HG03064 (cell line): ENCODE data around the gene SGSM1.

ENCODE experiments used
- ATAC-seq: cut with Tn5 transposase; IDR thresholded peaks from one replicate; pipeline ENCODE4 v1.9.1; 2021; ENCODE audit warnings: low read depth; ENCODE audit not compliant: unreplicated experiment

SGSM1 gene

DNA sequence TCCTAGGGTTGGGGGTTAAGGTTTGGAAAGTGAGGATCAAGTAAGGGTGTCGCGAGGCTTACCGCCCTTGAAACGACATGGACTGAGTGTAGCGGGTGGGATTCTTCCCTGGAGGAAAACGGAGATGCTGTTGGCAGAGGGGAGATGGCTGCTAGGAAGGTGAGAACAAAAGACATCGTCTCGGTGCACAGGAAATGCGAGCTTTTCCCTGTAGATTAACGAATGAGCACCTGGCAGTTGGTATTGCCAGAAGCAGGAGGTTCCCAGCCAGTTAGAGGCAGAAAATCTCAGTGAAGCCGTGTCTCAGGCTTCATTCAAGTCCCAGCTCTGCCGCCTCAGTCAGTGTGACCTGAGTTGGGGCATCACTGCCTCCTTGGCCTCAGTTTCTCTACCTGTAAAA, 141.9 kb downstream of the SGSM1 start:
- ATAC-seq: no peak

DNA sequence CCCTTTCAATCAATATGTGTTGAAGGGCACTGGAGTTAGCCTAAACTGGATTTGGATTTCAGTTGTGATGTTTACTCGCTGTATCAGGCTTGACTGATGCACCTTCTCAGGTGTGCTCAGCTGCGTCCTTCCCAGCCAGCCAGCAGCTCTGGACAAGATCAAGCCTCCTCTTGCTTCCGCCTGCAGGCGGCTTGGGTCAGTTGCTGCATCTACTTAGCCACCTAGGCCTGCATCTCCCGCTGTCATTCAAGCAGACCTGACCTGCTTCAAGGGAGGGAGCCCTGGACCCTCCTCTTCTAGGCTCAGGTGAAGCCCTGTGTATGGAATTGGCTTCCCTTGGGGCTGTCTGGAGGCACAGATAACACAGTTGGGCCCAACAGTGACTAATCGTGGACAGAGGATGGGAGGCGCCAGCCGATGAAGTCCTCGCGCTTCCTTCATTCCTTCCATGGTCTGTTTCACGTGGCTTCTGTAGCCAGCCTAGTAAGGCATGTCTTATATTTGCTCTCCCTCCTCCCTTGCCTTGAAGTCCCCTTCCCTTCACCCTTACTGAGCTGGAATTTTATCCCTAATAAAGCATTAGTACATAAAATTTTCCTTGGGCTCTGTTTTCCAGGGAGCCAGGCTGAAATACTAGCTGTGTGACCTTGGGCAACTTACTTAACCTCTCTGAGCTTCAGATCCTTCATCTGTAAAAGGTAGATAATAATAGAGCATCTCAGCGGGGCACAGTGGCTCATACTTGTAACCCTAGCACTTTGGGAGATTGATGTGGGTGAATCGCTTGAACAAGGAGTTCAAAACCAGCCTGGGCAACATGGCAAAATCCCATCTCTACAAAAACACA, 142.6 kb downstream of the SGSM1 start:
- no peak for ATAC-seq

DNA sequence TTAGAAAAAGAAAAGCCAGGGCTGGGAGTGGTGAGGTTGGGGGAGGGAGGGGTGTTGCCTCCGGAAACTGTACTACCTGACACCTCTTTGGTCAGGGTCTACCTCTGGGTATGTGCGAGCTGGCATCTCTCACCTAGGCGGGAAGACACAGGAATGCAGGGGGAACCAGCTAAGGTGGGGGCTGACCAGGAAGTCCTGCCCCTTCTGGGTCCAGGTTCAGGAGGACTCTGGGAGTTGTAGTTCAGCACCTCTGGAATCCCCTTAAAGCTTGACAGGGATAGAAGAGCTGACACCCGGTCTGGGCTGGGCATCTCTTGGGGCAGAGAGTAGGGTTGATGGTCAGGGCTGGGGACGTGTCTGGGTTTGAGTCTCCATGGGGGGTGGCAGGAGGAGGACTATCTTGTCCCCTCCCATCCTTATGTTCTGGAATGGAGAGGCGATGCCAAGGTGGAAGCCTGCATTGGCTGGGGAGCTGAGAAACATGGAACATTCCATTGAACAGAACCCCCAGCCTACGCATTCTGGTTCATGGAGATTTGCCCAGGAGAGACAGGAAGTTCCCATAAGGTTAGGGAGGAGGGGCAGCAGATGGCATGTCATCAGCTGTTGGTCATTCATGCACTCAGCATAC, 144.4 kb downstream of the SGSM1 start:
- no peak for ATAC-seq

DNA sequence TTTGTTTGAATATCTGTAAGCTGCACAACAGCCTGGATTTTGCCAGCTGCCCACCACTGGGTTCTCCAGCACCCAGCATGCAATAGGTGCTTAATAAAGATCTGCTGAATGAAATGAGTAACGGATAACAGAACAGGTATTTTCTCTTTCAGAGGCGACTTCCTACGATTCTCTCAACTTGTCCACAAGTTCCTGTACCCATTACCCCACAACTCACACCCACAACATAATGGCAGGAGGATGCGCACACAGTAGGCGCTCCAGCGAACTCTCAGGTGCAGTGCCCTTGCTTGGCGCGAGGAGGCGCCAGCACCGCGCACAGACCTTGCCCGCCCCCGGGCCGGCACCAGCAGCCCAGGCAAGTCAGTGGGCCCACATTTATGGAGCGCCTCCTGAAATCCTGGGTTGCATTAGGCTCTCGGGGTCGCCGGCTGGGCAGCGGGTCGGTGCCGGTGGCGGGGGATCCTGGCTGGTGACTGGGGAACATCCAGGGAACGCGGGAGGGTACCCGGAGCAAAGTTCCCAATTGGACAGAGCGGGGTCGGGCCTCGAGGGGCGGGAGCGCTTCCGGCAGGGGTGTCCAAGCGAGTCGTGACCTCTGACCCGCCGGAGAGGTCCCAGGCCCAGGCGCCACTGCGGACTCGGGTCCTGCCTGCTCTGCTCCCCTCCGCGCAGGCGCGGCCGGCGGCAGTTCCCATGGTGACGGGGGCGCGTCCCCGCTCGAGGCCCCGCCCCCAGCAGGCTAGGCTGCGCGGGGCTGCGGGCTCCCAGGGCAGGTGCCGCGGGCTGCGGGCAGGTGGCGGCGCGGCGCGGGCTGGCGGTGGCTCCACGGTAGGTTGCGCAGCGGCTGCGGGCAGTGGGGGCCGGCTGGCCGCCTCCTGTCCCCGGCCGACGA, 146.2 kb downstream of the SGSM1 start, which contains the start of gene KIAA1671:
KIAA1671 (plus strand) TSS at position 775 of the 895 bp plus-strand sequence. CDS start 75,284 bp downstream, outside the sequence.
- ATAC-seq: peak; percentile 72

DNA sequence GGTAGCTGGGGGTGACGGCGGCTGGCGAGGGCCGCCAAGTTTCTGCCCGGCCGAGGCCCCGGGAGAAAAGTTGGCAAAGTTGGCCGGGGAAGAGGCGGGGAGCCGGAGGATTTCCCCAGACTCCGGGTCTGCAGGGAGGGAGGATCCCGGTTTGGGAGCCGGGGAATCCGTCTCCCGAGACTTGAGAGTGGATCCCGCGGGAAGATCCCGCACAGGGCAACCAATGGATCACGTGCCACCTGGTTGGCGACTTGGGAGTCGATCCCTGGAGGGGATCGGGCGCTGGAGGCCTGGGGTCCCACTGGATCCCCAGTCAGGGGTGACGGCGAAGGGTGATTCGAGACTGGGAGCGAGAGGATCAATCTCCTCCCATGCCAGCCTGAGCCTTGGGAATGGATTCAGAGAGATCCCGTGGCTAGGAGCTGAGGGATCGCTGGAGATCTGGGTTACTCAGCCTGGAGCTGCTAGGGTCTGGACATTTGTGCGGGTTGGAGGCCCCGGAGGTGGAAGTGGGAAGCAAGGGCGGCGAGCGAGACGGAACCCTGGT, 146.9 kb downstream of the SGSM1 start:
- no peak for ATAC-seq

DNA sequence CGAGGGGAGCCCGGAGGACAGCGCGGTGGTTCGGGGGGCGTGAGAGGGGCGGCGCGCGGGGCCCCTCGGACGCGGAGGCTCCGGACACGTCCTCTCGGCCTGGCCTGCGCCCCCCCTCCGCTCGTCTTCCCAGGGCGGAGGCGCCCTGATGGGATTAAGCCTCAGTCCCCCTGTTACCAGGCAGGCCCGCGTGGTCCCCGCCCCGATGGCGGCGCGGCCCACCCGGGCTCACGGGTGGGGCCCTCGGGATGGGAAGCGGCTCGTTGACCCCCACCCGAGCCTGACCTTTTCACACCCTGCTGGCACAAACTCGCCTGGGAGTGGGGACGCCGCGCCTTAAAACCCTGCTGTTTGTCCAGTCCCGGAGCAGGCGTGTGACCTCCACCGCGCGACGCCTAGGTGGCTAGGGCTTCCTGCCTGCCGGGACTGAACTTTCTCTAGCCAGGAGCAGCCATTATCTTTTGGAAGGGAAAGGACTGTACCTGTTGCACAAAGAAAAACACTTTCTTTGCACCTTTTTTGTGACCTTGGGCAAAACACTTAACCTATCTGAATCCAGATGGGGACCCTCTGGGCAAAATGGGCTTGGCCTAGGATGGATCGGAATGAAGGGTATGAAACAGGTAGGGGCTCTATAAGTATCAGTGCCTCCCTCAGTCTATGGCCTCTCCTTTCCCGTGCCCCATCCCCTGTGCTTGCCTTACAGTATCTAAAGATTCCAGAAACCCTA, 147.5 kb downstream of the SGSM1 start:
- ATAC-seq: no peak

DNA sequence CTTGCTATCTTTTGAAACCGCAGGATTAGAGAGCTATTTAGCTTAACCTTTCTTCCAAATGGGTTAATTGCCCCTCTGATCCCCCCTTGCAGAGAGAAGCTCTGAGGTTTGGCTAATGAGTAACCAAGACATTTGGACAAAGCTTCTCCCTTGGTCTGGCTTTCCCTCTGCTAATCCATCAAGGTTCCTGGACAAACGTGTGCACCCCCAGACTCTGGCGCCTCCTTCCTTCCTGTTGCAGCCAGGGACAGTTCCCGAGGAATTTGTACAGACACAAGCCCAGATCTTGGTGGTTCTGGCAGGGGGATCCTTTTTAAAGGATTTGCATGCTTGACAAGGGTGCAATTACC, 148.1 kb downstream of the SGSM1 start:
- no peak for ATAC-seq

DNA sequence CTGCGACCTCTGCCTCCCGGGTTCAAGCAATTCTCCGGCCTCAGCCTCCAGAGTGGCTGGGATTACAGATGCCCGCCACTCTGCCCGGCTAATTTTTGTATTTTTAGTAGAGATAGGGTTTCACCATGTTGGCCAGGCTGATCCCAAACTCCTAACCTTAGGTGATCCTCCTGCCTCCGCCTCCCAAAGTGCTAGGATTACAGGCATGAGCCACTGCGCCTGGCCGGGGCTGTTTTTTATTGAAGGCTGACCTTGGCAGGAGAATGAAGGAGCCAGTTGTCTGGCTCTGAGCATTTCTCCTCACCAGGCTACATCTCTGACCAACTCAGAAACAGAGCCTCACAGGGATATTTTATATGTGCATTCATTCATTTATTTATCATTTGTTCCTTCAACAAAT, 148.8 kb downstream of the SGSM1 start:
- no peak for ATAC-seq

DNA sequence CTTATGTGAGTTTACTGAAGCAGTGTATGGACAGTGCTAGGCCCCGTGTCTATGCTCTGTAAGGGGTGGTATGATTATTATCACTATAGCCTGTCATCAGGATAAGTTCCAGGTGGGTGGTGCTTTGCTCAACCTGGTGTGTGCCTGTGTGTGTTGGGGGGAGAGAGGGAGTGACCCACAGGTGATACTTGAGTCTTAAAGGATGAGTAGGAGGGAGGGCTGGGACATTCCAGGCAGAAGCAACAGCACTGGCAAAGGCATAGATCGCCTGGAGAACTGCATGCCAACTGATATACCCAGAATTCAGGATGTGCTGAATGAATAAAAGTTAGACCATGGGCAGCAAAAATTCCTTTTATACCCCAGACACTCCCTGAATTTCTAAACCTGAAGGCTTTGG, 151.0 kb downstream of the SGSM1 start:
- no peak for ATAC-seq

DNA sequence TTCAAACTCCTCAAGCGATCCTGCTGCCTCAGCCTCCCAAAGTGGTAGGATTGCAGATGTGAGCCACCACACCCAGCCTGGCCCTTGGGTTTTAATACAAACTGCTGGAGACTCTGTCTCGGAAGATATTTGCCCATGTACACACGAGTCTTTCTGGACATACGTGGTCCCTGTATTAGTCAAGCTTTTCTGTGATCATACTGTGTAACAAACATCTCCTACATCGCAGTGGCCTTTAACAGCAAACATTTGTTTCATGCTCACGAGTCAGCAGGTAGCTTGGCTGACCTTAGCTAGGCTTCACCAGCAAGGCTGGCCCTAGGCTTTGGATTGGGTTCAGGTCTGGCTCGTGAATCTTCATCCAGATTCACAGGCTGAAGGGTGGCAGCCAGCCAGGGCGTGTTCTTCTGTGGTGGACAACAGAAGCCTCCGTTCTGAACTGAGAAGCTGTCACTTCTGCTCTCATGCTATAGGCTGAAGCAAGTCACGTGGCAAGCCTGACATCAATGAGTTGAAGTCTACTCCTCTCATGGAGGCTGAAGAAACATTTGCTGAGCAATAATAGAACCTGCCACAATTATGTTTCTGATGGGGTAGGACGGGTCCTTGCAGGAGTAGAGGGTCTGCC, 155.3 kb downstream of the SGSM1 start:
- ATAC-seq: no peak

DNA sequence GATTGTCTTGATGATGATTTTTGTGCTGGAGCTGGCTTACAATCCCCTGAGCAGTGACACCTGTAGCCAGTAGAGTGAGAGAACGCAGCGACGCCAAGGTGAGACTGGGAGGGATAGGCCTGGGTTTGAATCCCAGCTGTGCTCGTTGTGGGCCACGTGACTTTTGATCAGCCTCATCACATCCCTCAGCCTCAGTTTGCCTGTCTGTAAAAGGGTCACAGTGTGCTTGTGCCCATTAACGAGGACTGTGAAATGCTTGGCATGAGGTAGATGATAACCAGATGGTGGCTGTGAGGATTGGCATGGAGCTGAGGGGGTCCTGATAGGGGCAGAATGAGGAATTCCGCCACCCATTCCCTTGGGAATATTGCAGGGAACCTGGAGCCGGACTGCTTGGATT, 156.1 kb downstream of the SGSM1 start:
- no peak for ATAC-seq

DNA sequence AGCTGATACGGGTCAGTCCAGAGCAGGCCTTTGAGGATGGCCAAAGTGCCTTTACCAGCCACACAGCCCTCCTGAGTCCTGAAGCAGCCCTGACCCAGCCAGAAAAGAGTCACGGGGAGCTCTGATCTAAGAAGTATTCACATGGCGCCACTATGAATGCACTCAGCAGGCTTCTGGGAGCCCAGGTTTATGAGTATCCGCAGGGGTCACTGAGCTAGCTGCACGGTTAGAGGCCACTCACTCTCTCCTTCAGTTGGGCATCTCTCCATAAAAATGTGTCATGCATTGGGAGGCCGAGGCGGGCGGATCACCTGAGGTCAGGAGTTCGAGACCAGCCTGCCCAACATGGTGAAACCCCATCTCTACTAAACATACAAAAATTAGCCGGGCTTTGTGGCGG, 156.8 kb downstream of the SGSM1 start:
- ATAC-seq: no peak

DNA sequence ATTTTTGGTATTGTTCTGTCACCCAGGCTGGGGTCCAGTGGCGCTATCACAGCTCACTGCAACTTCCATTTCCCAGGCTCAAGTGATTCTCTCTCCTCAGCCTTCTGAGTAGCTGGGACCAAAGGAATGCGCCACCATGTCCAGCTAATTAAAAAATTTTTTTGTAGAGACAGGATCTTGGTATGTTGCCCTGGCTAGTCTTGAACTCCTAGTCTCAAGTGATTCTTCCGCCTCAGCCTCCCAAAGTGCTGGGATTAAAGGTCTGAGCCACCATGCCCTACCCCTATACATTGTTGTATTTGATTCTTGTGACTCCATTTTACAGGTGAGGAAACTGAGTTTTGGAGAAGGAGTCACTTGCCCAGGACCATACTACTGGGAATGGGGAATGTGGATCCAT, 158.4 kb downstream of the SGSM1 start:
- ATAC-seq: no peak

DNA sequence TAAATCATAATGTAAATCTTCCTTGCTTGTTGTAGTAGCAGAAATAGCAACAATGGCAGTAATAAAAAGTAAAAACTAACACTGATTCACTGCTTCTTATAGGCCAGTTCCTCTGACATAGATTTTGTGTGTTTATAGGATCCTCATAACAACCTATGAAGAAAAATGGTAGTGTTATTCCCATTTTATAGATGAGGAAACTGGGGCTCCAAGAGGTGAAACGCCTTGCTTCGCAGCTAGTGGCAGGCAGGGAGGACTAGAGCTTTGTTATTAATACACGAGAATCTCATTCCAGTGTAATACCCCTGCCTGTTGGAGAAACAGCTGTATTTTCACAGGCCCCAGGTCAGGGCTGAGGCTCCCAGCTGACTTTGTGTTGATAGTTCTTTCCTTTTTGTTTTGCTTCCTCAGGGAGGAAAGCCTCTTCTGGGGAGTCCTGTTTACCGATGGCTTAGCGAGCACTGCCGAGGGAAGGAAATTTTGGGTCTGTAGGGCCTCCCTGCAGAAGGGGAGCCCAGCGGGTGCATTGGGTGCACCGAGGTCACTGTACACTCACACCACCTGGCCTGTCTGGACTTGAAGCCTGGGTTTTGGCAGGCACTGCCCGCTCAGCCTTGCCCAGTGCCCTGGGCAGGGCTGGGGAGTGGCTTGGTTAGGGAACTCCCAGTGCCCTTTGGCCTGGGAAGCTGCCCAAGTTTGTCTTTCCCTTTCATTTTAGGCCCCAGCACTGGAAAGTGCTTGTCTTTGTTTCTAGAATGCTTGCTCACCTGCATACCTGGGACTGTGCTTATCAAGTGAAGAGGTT, 160.0 kb downstream of the SGSM1 start:
- no peak for ATAC-seq

DNA sequence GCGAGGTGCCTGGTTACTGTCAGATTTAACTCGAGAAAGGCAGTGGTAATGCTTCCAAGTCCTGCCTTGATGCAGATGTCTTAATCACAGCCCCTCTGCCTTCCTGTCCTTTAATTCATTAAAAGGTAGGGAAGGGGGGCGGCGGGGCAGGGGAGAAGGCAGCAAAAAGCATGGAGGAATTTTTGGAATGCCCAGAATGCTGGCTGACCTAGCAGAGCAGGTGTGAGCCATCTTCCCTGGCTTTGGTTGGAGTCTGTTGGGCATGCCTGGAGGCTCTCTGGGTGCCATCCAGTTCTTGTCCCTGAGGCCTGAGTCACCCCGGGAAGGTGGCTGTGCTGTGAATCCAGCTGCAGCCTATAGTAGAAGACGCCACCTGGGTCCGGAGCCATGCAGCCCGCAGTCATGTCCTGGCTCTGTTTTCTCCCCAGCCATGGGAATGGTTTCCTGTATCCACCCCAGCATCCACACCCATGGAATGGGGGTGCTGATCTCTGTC, 162.1 kb downstream of the SGSM1 start:
- ATAC-seq: no peak

DNA sequence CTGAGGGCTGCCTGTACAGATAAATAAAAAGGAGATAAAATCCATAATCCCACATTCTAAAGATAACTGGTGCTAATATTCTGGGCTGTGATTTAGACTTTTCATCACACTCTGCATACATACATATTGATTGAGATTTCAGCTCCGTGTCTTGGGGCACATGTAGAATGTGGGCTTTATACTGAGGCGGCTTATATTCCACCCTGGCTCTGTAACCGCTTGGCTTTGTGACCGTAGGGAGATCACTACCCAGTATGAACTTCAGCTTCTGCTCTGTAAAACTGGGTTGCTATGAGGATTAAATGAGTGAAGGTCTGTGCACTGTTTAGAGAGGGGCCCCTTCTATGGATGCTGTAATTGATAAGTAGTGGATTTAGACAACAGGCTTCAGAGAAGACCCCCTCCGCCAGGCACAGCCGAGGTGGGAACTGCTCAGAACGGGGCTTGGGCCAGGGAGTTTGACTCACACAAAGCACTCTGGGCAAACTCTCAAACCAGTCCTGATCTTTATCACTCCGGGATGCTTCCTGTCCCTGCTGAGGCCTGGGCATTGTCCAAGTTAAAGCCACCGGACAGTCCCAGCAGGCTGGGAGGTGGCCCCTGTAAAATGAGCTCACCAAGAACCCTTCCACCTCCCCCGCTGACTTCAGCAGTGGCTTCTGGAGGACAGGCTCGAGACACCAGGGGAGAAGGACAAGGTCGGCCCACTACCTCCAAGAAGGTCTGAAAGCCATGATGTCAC, 163.7 kb downstream of the SGSM1 start:
- ATAC-seq: no peak

DNA sequence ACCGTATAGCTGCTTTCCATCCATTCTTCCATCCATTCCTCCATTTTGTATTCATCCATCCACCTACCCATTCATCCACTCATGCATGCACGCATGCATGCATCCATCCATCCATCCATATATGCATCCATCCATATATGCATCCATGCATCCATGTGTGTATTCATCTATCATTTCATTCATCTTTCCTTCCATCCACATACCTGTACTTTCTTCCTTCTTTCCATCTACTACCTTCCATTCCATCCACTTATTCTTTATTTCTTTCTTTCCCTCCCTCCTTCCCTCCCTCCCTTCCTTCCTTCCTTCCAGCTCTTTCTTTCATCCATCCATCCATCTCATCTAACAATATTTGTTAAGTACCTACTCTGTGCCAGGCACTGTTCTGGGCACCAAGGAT, 166.4 kb downstream of the SGSM1 start:
- ATAC-seq: no peak

DNA sequence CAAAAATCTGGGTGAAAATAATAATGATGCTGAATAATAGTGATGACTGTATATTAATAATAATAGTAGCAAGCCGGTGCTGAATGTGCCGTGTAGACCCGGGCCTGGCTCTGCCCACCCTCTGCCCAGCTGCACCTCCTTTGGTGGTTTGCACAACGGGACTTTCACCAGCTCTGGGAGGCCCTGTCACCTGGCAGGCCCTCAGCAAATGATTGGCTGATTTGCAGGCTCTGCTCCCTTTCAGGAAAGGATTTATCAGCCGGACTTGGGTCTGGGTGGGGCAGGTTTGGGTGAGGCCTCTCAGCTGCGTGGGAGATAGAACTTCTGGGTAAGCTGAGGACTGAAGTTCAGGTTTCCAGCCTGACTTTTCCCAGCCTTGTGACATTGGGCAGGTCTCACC, 167.9 kb downstream of the SGSM1 start:
- ATAC-seq: no peak
